Measurements from ENCODE around the gene HDAC8.
"Not testable (repeated sequence)": the region's sequence is repeated elsewhere in the genome, so short reads cannot be mapped to it uniquely, and the experiment has no call there.

Gene HDAC8

DNA sequence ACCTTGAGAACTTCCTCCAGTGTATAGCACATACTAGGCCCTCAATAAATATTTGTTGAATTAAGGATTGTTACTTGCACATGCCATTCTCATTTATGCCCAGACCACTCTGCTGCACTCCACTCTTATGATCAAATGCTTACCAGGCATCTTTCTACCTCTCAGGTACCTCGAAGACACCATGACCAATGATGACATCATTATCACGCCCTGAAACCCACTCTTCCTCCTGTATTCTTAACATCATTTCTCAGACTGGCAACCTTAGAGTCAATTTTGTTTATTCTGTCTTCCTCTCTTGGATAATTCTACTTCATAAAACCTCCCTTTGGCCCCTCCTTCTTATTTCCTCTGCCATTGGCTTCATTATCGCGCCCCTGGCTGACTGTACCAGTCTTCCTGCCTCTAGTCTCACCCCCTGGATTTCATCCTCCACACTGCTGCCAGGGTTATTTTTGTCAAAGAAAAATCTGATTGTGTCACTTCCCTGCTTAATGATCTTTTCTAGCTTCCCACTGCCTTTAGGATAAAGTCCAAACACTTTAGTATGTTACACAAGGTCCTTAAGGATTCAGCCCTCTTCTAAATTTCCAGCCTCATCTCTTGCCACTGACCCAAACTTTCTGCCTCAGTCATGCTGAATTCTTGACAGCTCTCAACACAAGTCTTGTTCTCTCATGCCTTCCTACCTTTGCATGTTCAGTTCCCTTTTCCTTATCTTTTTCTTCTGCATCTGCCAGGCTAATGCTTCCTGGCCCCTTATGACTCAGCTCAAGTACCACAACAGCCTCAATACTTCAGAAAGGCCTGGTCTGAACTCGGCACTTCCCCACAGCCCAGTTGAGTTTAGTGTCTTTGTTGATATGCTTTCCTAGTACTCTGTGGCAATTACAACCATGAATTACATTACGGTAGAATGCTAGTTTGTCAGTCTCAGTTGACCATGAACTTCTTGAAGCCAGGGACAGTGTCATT lies 45.8 kb downstream of the HDAC8 start:
- no peak for DNase-seq

DNA sequence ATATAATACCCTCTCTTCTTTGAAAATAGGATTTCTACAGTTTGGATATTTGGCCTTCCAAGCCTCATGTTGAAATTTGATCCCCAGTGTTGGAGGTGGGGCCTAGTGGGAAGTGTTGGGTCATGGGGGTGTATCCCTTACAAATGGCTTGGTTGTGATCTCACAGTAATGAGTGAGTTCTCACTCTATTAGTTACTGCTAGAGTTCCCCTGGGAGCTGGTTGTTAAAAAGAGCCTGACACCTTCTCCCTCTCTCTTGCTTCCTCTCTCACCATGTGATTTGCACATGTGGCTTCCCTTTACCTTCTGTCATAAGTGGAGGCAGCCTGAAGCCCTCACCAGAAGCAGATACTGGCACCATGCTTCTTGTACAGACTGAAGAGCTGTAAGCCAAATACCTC lies 73.9 kb downstream of the HDAC8 start:
- DNase-seq, result no peak

DNA sequence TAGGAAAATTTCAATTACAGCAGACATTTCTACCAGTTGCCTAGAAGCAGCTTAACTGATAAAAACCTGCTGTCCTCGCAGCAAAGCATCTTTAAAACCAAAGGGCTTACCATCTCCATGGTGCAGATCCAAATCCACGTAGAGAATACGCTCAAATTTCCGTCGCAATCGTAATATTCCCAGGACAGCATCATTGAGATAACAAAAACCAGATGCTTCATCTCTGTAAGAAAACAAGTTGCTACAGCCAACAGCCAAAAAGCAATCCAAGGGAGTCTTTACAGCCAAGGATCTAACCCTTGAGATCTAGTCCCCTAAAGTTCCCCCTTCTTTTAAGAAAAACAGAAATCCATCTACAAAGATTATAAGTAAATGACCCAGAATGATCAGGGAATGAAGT lies 77.6 kb downstream of the HDAC8 start:
- no peak for DNase-seq

DNA sequence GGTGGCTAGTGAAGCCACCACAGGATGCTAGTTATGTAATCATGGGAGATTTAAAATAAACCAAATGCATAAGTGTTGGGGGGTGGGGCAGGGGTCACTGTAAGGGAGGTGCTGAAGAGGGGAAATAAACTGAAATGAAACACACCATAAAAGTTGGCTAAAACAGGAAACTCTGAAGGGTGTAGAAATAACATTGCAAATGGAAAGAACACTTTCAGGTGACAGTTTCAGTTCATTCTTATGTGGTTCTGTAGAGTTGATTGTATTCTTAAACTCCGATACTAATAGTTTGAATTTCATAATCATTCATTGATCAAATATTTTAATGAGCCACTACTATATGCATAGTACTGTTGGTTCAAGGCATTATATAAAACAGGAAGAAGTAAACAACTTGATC lies 80.1 kb downstream of the HDAC8 start:
- no peak for DNase-seq

DNA sequence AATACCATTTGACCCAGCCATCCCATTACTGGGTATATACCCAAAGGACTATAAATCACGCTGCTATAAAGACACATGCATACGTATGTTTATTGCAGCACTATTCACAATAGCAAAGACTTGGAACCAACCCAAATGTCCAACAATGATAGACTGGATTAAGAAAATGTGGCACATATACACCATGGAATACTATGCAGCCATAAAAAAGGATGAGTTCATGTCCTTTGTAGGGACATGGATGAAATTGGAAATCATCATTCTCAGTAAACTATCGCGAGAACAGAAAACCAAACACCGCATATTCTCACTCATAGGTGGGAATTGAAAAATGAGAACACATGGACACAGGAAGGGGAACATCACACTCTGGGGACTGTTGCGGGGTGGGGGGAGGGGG lies 82.4 kb downstream of the HDAC8 start:
- not testable (repeated sequence) for DNase-seq

DNA sequence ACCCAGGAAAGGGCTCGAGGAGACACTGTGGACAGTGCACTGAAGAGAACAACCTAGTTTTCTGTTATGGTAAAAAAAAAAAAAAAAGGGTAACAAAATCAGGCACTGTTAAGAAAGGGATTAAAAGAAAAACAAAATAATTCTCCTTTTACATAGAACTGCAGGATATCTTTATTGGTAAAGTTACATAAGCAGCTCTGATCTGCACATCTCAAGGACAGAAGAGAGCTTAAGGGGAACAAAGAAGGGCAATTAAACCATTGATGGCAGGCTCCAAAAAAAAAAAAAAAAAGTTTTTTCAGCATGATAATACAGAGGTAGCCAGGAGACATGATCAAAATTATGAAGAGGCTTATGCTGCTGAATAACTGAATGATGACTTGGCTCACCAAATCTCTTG lies 85.0 kb downstream of the HDAC8 start:
- DNase-seq, result no peak

DNA sequence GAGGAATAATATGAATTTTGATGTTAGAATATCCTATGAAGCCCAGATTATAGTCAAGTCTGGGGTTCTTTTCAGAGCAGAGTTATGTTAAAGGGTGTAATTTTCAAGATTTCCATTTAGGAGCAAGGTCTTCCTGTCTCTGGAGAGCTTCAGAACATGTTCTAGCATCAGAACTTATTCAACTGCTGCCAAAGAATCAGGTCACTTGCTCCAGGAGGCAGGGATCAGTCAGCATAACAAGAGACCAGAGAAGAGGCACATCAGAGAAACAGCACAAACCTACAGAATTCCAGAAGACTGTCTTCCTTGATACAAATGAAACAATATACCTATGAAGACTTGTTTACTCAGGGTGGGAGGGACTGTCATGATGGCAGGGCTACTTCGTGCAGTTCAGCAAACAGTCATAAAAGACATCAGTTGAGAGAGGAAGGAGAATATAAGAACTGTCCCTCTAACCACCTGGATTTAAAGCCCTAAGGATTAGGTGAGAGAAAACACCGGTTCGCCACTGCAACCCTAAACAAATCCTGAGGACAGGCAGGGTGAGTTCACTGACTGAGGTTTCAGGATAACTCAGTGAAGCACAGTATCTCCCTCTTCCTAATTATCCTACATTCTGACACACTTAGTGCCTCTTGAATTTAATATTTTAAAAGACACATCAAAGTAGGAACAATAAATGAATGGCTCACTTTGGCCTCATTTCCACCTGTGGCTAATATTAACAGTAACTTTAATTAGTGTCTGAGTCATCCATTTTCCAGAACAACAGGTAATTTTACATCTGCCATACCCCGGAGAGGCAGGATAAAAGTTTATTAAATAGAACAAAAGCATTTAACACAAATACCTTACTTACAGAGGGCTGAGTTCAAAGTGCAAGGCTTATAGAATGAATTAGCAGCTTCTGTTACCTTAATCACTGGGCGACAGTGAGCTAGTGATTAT lies 93.0 kb downstream of the HDAC8 start:
- DNase-seq, result no peak

DNA sequence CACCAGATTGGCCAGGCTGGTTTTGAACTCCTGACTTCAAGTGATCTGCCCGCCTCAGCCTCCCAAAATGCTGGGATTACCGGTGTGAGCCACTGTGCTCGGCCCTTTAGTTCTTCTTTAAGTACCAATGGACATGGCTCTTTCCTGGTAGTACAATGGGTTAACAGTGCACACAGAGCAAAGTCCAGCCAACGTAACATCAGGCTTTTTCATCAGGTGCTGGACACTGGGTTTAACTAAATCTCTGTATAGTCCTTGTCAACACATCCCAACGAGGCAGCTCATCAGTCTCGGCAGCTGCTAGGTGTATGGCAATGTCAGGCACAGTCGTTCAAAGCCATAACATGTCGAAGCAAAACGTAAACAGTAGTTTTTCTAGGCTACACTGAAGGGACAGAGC lies 93.8 kb downstream of the HDAC8 start:
- DNase-seq, result no peak

DNA sequence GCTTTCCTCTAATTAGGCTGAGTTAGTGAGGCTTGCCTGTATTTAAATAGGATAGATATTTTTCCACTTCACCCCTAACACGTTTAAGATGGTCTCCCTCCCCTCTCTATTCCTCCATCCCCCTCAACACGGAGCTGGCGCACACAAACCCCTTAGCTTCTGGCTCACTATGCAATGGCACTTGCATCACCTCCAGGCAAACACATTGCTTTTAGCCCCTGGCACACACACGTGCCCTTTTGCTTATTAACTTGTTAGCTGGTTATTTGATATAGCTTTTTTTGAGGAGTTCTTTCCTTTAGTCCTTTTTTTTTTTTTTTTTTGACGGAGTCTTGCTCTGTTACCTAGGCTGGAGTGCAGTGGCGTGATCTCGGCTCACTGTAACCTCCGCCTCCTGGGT lies 94.3 kb downstream of the HDAC8 start:
- no peak for DNase-seq

DNA sequence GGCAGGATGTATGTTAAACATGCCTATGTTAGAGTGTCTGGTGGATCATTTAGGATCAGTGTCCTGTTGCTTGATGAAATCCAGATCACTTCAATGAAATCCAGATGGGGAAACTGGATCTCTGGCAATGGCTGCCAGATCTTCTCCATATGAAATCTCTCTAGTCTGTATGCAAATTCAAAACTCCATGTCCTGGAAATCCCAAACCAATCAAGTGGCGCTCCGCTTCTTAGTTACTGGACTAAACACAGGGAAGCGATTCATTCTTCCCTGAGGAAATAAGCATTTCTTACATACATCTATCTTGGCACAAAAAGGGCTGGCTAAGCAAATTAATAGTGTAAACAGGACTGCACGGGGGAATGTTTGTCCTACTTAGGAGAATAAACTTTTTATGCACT lies 94.9 kb downstream of the HDAC8 start:
- no peak for DNase-seq

DNA sequence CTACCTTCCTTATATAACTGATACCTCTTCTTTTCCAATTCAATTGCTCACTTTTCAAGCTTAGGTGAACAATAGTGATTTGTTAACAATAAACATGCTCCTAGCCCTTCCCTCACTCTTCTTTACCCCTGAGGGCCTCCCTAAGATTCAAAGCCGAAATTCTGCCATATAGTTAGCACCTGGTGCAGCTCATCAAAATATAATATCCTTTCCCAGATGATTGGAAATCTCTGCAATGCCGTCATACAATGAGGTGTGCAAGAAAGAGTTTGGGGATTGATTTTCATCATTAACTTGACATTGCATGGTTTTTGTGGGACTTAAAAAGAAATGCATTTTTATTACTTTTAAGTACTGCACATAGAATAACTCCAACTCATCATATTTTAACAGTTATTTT lies 95.3 kb downstream of the HDAC8 start:
- no peak for DNase-seq

DNA sequence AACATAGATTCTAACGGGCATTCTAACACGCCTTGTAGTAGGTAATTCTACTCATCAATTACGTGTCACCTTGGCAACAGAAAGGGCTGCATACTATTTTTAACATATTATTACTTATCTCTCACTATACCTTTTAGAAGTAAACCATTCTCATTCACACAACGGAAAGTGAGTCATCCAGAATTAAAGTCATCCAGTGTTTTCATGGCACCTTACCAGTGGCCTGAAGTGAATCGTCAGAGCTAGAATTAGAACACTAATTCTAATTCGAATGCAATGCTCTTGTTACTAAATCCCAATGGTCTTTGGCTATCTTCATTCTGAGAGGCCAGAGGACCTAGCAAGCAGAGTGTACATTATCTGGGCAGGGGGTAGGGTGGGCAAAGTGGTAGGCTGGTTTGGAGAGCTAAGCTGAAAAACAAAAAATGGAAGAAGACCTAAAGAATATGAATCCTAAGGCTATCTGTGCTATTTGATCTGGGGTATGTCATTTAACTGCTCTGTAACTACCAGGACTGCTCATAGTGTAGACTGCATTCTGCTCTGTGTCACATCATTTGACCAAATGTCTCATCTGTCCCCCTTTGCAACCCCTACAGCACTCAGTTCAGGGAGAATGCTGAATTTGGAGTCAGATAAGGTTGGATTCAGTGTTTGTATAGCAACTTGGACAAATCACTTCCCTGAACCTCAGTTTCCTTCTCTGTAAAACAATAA lies 96.5 kb downstream of the HDAC8 start:
- no peak for DNase-seq

DNA sequence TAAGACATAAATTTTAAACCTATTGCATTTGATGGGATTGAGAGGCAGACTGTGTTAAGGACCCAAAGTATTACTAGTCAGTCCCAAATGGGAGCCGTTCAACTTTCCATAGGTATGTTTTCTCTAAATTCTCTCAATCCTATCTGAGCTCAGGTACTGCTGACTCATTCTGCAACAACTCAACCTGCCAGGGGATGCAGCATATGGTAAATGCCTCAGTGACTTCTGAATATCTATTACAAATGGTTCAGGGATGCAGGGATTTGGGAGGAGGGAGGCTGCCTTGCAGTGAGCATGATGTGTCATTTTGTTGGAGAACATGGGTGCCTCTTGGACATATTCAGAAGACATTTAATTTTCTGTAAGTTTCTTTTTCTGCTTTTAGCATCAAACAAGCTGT lies 97.3 kb downstream of the HDAC8 start:
- no peak for DNase-seq

DNA sequence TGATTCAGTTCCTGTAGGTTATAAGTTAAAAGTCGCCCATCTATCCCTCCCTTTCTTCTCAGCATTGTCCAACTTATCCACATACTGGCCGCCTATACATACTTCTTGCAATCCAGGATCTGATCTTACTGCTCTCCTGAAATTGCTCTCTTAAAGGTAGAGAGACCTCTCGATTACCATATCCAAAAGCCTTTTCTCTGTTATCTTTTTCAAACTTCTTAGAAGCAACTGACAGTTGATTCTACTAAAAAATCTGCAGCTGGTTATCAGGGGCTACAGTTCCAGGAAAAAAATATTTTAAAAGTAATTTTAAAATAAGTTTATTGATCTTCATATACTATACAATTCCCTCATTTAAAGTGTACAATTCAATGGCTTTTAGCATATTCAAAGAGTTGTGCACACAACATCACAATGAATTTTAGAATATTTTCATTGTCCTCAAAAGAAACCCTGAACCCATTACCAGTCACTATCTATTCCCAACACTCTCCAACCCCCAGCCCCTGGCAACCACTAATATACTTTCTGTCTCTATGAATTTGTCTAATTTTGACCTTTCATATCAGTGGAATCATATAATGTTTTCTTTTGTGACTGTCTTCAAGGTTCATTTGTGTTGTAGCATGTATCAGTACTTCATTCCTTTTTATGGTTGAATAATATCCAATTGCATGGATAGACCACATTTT lies 102.0 kb downstream of the HDAC8 start:
- DNase-seq, result no peak

DNA sequence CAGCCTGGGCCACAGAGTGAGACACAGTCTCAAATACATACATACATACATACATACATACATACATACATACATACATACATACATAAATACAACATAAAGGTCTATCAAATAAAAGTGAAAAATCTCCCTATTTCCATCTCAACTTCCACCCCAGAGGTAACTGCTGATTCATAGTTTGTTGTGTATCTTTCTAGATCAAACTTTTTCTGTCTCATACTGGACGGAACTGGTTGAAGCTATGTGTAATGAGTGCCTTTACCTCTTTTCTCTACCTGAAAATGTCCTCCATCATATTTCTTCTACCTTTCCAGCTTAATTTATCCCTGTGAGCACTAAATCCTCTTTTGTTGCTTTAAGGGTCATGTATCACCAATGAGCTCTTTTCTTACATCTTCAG lies 102.5 kb downstream of the HDAC8 start:
- no peak for DNase-seq

DNA sequence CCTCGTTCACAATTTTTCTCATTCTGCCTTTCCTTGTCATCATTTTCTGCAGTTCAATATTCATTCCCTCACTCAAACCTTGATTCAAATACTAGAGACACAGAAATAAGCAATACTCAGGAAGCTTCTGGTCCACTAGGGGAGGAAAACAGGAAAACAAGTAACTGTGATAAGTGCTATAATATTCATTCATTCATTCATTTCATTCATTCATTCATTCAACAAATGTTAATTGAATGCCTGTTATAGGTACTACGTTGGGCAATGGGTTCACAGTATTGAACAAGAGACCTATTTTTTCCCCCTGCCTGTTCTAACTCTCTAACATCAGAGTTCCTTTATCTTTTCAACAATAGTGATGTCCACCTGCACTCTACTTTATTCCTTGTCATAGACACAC lies 104.0 kb downstream of the HDAC8 start:
- no peak for DNase-seq

DNA sequence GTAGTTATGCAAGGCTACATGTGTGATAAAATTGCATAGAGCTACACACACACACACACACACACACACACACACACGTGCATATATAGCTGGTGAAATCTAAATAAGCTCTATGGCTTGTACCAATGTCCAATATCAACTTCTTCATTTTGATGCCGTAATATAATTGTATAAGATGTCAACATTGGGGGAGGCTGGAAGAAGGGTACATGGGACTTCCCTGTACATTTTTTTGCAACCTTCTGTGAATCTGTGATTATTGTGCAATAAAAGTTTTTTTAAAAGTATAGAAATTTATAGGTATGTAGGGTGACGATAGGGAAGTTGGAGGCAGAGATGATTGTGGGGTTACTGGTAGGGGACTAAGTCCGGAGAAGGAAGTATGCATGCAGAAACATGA lies 105.5 kb downstream of the HDAC8 start:
- DNase-seq, result no peak

DNA sequence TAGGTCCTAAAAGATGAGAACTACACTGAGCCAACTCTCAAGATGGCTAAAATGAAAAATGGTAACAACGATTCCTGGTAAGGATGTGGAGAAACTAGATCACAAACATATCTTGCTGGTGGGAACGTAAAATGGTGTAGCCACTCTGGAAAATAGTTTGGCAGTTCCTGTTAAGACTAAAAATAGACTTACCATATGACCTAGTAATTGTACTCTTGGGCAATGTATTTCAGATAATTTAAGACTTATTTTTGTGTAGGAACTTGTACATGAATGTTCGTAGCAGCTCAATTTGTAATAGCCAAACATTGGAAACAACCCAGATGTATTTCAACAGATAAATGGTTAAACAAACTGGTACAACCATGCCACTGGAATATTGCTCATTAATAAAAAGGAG lies 106.2 kb downstream of the HDAC8 start:
- no peak for DNase-seq

DNA sequence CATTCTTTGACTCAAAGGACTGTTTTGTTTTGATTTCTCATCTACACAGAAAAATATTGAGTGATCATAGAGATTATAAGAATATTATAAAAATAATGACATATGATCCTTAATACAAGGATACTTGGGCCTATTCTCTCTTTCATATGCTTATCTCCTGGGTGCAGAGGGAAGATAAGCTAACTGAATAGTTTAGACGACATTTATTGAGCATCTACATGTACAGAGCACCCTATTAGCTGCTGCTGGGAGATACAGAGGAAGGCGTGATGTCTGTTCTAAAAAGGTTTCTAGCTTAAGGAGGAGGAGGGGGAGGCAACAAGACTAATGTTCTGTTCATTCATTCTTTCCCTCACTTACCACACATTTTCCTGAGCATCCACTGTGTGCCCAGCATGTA lies 106.8 kb downstream of the HDAC8 start:
- no peak for DNase-seq

DNA sequence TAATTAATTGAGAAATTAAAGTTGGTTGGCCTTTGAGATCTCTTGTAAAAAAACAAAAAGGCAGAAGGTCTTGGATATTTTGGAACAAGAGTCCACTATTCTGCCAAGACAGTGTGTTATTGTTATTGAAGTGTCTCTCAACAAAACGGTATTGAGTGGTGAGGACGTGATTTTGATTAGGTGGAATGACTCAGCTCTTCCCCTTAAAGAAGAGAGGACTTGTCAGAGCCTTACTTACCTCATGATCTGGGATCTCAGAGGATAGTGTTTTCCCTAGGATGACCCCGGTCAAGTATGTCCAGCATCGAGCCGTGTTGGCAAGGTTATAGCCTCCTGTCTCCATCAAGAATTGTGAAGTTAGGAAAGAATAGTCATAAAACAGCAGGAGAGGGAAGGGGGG lies 110.9 kb downstream of the HDAC8 start:
- no peak for DNase-seq

DNA sequence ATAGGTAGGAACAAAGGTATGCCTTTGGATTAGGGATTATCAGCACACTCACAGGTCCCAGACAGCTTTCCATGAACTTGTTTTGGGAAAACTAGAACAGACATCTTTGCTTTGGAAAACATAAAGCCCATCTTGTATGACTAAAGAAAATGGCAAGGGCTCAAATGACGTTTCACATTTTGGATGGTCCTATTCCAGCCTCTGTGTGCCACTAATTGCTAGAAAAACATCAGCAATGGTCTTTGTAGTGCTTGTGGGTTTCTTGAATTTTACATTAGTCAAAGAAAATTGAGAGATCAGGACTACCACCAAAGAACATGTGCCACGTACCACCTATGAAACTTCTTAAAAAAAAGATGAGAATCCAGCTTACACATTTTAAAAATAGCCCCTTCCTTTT lies 111.4 kb downstream of the HDAC8 start:
- no peak for DNase-seq

DNA sequence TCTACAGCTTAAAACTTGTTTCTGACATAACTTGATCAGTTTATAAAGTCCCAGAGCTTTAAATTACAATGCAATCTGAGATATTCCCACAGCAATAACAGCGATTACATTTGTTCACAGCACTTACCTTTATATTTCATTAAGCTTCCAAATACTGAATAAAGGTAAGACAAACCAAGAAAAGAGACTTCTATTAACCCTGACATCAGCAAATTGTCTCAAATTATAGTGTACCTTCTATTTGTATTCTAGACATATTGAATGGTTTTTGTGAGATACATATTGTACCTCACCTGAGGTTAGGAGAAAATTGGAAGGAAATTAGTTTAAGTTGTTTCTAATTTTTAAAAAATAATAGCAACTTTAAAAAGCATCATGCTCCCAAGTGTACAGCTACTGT lies 111.9 kb downstream of the HDAC8 start:
- no peak for DNase-seq

DNA sequence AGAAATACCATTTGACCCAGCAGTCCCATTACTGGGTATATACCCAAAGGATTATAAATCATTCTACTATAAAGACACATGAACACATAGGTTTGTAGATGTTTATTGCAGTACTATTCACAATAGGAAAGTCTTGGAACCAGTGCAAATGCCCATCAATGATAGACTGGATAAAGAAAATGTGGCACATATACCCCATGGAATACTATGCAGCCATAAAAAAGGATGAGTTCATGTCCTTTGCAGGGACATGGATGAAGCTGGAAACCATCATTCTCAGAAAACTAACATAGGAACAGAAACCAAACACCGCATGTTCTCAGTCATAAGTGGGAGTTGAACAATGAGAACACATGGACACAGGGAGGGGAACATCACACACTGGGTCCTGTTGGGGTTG lies 123.6 kb downstream of the HDAC8 start:
- not testable (repeated sequence) for DNase-seq

All from NCI-H1105 (cell line).